HEK293 (cell line): ENCODE measurements around the gene TGIF1.

Source experiments
- CTCF ChIA-PET: fragments of 350-600 bp; formaldehyde crosslinking; extraction: SDS; loops from one replicate; lab custom pipeline; 2021; ENCODE audit warnings: antibody characterized with exemption; lab: Yijun Ruan, JAX
- POLR2A ChIA-PET: fragments of 300-600 bp; formaldehyde crosslinking; extraction: SDS; loops from one replicate; lab custom pipeline; 2020; ENCODE audit warnings: antibody characterized with exemption, inconsistent platforms; lab: Yijun Ruan, JAX
- H3K27ac ChIP-seq: fragments of 200-500 bp; sonication (Bioruptor generic); 2 replicates; pipeline ENCODE4 v1.5.1; 2014; ENCODE audit warnings: low read depth, low read length, control low read depth, inconsistent platforms; ENCODE audit errors: extremely low read depth
- H3K36me3 ChIP-seq, 2 experiments: fragments of 200-500 bp in 1 of 2; sonication (Bioruptor generic) in 1 of 2; 1 replicate in 1 of 2; 2 replicates in 1 of 2; pipeline ENCODE4 v1.5.1; 2014 to 2017; ENCODE audit warnings: inconsistent platforms in 2 of 2, low read length in 2 of 2; ENCODE audit not compliant: control insufficient read depth in 2 of 2, insufficient read depth in 1 of 2
- H3K4me1 ChIP-seq: fragments of 200-500 bp; sonication (Bioruptor generic); 2 replicates; pipeline ENCODE4 v1.5.1; 2014; ENCODE audit warnings: mild to moderate bottlenecking, low read length, inconsistent platforms; ENCODE audit not compliant: control insufficient read depth, insufficient read depth
- H3K4me3 ChIP-seq: 2 replicates; pipeline ENCODE4 v1.5.1; 2011; ENCODE audit warnings: low read depth, mild to moderate bottlenecking, control low read depth, low read length, moderate library complexity
- H3K9me3 ChIP-seq: fragments of 200-500 bp; sonication (Bioruptor generic); 2 replicates; pipeline ENCODE4 v1.5.1; 2014; ENCODE audit warnings: low read depth, low read length, inconsistent platforms; ENCODE audit not compliant: control insufficient read depth, insufficient read depth
- KLF7 ChIP-seq: fragments of 450-650 bp; formaldehyde crosslinking; IDR thresholded peaks from 2 replicates; pipeline ENCODE4 v1.5.1; 2016; ENCODE audit warnings: missing biosample characterization, missing genetic modification characterization, borderline replicate concordance
- OSR2 ChIP-seq: fragments of 450-650 bp; formaldehyde crosslinking; IDR thresholded peaks from 2 replicates; pipeline ENCODE4 v1.5.1; 2016; ENCODE audit warnings: missing biosample characterization, missing genetic modification characterization
- TRIM28 ChIP-seq: IDR thresholded peaks from 2 replicates; pipeline ENCODE4 v1.6.1; 2011; ENCODE audit warnings: low read length, control low read depth, borderline replicate concordance
- ZBTB7A ChIP-seq: fragments of 450-650 bp; formaldehyde crosslinking; IDR thresholded peaks from 2 replicates; pipeline ENCODE4 v1.5.1; 2016; ENCODE audit warnings: low read depth, missing biosample characterization, missing genetic modification characterization
- ZNF112 ChIP-seq: fragments of 450-650 bp; formaldehyde crosslinking; IDR thresholded peaks from 2 replicates; pipeline ENCODE4 v1.5.0; 2017; ENCODE audit warnings: missing biosample characterization, missing genetic modification characterization
- ZNF214 ChIP-seq: fragments of 450-650 bp; formaldehyde crosslinking; IDR thresholded peaks from 2 replicates; pipeline ENCODE4 v1.5.1; 2017; ENCODE audit warnings: missing biosample characterization, mild to moderate bottlenecking, missing genetic modification characterization, borderline replicate concordance
- ZNF221 ChIP-seq: fragments of 450-650 bp; formaldehyde crosslinking; IDR thresholded peaks from 2 replicates; pipeline ENCODE4 v1.5.1; 2017; ENCODE audit warnings: missing biosample characterization, missing genetic modification characterization, borderline replicate concordance
- ZNF23 ChIP-seq: fragments of 450-650 bp; formaldehyde crosslinking; IDR thresholded peaks from 2 replicates; pipeline ENCODE4 v1.5.1; 2016; ENCODE audit warnings: missing biosample characterization, missing genetic modification characterization, borderline replicate concordance
- ZNF24 ChIP-seq: fragments of 450-650 bp; formaldehyde crosslinking; IDR thresholded peaks from 2 replicates; pipeline ENCODE4 v1.5.1; 2016; ENCODE audit warnings: missing biosample characterization, missing genetic modification characterization
- ZNF274 ChIP-seq, 2 experiments: fragments of 200-500 bp in 1 of 2; fragments of 450-650 bp in 1 of 2; sonication (Bioruptor generic) in 1 of 2; formaldehyde crosslinking in 1 of 2; IDR thresholded peaks; 2 replicates each; pipeline versions ENCODE4 v1.5.1 to v1.6.1; 2014 to 2016; ENCODE audit warnings: borderline replicate concordance in 1 of 2, inconsistent platforms in 1 of 2, low read length in 1 of 2, missing biosample characterization in 1 of 2, missing genetic modification characterization in 1 of 2
- ZNF324 ChIP-seq: fragments of 450-650 bp; formaldehyde crosslinking; IDR thresholded peaks from 2 replicates; pipeline ENCODE4 v1.5.1; 2016; ENCODE audit warnings: missing biosample characterization, missing genetic modification characterization
- ZNF350 ChIP-seq: fragments of 450-650 bp; formaldehyde crosslinking; IDR thresholded peaks from 2 replicates; pipeline ENCODE4 v1.5.0; 2017; ENCODE audit warnings: missing biosample characterization, mild to moderate bottlenecking, missing genetic modification characterization
- ZNF514 ChIP-seq: fragments of 450-650 bp; formaldehyde crosslinking; IDR thresholded peaks from 2 replicates; pipeline ENCODE4 v1.5.1; 2016; ENCODE audit warnings: missing biosample characterization, missing genetic modification characterization
- ZNF544 ChIP-seq: fragments of 450-650 bp; formaldehyde crosslinking; IDR thresholded peaks from 2 replicates; pipeline ENCODE4 v1.5.0; 2017; ENCODE audit warnings: missing biosample characterization, missing genetic modification characterization
- ZNF555 ChIP-seq: fragments of 450-650 bp; formaldehyde crosslinking; conservative IDR thresholded peaks from 2 replicates; pipeline ENCODE4 v1.5.1; 2017; ENCODE audit warnings: missing biosample characterization, mild to moderate bottlenecking, missing genetic modification characterization, inconsistent platforms
- TF ChIP-seq, protein P1 (sequence below): fragments of 450-650 bp; formaldehyde crosslinking; IDR thresholded peaks from 2 replicates; pipeline ENCODE4 v1.5.1; 2017; ENCODE audit warnings: missing biosample characterization, missing genetic modification characterization
- TF ChIP-seq, protein P2 (sequence below): fragments of 450-650 bp; formaldehyde crosslinking; IDR thresholded peaks from 2 replicates; pipeline ENCODE4 v1.5.1; 2016; ENCODE audit warnings: missing biosample characterization, missing genetic modification characterization
- TF ChIP-seq, protein P3 (sequence below): fragments of 450-650 bp; formaldehyde crosslinking; IDR thresholded peaks from 2 replicates; pipeline ENCODE4 v1.5.1; 2017; ENCODE audit warnings: missing biosample characterization, missing genetic modification characterization
- TF ChIP-seq, protein P4 (sequence below): fragments of 450-650 bp; formaldehyde crosslinking; IDR thresholded peaks from 2 replicates; pipeline ENCODE4 v1.5.1; 2016; ENCODE audit warnings: missing biosample characterization, missing genetic modification characterization
- TF ChIP-seq, protein P5 (sequence below): fragments of 450-650 bp; formaldehyde crosslinking; IDR thresholded peaks from 2 replicates; pipeline ENCODE4 v1.5.1; 2016; ENCODE audit warnings: missing biosample characterization, missing genetic modification characterization, borderline replicate concordance
- TF ChIP-seq, protein P6 (sequence below): fragments of 450-650 bp; IDR thresholded peaks from 2 replicates; pipeline ENCODE4 v1.5.1; 2018; ENCODE audit warnings: missing biosample characterization, missing genetic modification characterization

TGIF1 gene

DNA sequence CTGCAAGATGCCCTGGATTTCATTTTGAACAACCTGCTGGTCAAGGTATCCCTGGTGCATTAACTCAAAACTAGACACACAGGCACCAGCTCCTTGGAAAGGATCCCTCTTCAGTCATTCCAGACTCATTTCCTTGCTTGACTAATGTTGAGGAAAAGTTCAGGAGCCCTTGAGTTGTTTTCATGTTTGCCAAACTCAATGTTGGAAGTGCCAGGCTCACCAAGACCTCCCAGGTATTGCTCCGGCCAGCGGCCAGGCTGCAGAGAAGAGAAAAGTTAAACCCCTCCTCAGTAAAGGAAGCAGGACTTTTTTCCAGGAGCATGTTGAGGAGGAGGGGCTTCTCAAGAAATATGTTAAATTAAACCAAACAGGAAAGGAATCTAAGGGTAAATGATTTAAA lies 42.7 kb downstream of the TGIF1 start:
- Histone ChIP-seq H3K36me3 (no peaks in the 10 kb centered on the region), H3K27ac (no peak overlapping the region), H3K4me1 (no peaks in the 10 kb centered on the region), H3K4me3 (no peak overlapping the region), H3K9me3 (no peaks in the 10 kb centered on the region)
- POLR2A ChIA-PET, result no interaction called here
- TF ChIP-seq, protein P1, sequence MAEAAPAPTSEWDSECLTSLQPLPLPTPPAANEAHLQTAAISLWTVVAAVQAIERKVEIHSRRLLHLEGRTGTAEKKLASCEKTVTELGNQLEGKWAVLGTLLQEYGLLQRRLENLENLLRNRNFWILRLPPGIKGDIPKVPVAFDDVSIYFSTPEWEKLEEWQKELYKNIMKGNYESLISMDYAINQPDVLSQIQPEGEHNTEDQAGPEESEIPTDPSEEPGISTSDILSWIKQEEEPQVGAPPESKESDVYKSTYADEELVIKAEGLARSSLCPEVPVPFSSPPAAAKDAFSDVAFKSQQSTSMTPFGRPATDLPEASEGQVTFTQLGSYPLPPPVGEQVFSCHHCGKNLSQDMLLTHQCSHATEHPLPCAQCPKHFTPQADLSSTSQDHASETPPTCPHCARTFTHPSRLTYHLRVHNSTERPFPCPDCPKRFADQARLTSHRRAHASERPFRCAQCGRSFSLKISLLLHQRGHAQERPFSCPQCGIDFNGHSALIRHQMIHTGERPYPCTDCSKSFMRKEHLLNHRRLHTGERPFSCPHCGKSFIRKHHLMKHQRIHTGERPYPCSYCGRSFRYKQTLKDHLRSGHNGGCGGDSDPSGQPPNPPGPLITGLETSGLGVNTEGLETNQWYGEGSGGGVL (tag by site-specific recombination), result no peak
- TF ChIP-seq ZNF24 (tag by site-specific recombination) (no peak), ZNF23 (no peak), ZBTB7A (tag by site-specific recombination) (no peak), KLF7 (no peak), ZNF221 (tag by site-specific recombination) (no peak), ZNF214 (tag by site-specific recombination) (no peak), ZNF555 (tag by site-specific recombination) (no peak), ZNF514 (tag by site-specific recombination) (no peak)
- TF ChIP-seq, protein P2, sequence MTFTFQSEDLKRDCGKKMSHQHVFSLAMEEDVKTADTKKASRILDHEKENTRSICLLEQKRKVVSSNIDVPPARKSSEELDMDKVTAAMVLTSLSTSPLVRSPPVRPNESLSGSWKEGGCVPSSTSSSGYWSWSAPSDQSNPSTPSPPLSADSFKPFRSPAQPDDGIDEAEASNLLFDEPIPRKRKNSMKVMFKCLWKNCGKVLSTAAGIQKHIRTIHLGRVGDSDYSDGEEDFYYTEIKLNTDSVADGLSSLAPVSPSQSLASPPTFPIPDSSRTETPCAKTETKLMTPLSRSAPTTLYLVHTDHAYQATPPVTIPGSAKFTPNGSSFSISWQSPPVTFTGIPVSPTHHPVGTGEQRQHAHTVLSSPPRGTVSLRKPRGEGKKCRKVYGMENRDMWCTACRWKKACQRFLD, result no peak
- TF ChIP-seq, protein P3, sequence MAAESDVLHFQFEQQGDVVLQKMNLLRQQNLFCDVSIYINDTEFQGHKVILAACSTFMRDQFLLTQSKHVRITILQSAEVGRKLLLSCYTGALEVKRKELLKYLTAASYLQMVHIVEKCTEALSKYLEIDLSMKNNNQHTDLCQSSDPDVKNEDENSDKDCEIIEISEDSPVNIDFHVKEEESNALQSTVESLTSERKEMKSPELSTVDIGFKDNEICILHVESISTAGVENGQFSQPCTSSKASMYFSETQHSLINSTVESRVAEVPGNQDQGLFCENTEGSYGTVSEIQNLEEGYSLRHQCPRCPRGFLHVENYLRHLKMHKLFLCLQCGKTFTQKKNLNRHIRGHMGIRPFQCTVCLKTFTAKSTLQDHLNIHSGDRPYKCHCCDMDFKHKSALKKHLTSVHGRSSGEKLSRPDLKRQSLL (tag by site-specific recombination), result no peak
- TF ChIP-seq, protein P4, sequence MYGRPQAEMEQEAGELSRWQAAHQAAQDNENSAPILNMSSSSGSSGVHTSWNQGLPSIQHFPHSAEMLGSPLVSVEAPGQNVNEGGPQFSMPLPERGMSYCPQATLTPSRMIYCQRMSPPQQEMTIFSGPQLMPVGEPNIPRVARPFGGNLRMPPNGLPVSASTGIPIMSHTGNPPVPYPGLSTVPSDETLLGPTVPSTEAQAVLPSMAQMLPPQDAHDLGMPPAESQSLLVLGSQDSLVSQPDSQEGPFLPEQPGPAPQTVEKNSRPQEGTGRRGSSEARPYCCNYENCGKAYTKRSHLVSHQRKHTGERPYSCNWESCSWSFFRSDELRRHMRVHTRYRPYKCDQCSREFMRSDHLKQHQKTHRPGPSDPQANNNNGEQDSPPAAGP (tag by site-specific recombination), result no peak
- CTCF ChIA-PET, result no interaction called here

DNA sequence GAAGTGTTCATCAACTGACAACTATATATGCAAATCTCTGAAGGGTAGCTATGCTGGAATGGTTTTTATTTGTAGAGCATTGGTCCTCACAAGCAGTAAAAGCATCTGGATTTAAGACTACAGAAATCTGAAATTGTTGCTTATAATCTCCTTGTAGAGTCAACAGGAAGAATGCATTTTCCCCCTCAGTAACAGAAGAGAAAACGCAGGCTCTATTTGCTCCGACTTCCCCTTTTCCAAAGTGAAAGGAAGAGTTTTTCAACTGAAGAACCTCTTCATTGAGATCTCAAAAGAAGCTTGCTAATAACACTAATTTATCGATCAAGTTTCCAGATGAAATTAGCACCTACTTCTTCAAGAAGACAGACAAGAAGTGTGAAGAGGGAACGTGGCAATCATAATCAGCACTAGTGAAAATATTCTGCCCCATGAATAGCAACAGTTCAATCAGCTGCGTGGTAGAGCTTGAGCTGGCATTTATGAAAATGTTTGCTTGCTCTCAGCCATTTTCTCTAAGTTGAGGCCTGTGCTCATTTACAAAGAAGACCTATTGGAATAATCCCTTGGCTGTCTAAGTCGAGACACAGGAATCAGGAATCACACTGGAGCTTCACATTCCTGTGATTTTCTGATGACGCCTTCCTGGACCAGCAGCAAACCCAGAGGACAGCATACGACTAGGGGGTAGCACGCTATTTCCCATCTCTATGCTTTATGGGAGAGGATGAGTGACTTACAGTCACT lies 43.7 kb downstream of the TGIF1 start:
- Histone ChIP-seq H3K9me3 (no peaks in the 10 kb centered on the region), H3K4me3 (no peak overlapping the region), H3K36me3 (no peaks in the 10 kb centered on the region), H3K4me1 (no peaks in the 10 kb centered on the region), H3K27ac (no peak overlapping the region)
- CTCF ChIA-PET, result interaction anchor here (0.5 to 1.2 kb wide), 4 partner anchors 11 to 92 kb away, joined by 3 to 8 read pairs (median 4); no protein-coding TSS in a partner anchor
- POLR2A ChIA-PET, result no interaction called here
- TF ChIP-seq ZNF324 (tag by site-specific recombination) (no peak), ZNF544 (no peak), ZNF112 (tag by site-specific recombination) (no peak), TRIM28 (no peak), OSR2 (no peak), ZNF274 (IDR thresholded peaks at IDR 0.05; ENCODE audit: low read length) (no peak), ZNF274 (tag by site-specific recombination; IDR thresholded peaks at IDR 0.05; ENCODE audit: borderline replicate concordance) (no peak), ZNF350 (tag by site-specific recombination) (no peak)
- TF ChIP-seq, protein P5, sequence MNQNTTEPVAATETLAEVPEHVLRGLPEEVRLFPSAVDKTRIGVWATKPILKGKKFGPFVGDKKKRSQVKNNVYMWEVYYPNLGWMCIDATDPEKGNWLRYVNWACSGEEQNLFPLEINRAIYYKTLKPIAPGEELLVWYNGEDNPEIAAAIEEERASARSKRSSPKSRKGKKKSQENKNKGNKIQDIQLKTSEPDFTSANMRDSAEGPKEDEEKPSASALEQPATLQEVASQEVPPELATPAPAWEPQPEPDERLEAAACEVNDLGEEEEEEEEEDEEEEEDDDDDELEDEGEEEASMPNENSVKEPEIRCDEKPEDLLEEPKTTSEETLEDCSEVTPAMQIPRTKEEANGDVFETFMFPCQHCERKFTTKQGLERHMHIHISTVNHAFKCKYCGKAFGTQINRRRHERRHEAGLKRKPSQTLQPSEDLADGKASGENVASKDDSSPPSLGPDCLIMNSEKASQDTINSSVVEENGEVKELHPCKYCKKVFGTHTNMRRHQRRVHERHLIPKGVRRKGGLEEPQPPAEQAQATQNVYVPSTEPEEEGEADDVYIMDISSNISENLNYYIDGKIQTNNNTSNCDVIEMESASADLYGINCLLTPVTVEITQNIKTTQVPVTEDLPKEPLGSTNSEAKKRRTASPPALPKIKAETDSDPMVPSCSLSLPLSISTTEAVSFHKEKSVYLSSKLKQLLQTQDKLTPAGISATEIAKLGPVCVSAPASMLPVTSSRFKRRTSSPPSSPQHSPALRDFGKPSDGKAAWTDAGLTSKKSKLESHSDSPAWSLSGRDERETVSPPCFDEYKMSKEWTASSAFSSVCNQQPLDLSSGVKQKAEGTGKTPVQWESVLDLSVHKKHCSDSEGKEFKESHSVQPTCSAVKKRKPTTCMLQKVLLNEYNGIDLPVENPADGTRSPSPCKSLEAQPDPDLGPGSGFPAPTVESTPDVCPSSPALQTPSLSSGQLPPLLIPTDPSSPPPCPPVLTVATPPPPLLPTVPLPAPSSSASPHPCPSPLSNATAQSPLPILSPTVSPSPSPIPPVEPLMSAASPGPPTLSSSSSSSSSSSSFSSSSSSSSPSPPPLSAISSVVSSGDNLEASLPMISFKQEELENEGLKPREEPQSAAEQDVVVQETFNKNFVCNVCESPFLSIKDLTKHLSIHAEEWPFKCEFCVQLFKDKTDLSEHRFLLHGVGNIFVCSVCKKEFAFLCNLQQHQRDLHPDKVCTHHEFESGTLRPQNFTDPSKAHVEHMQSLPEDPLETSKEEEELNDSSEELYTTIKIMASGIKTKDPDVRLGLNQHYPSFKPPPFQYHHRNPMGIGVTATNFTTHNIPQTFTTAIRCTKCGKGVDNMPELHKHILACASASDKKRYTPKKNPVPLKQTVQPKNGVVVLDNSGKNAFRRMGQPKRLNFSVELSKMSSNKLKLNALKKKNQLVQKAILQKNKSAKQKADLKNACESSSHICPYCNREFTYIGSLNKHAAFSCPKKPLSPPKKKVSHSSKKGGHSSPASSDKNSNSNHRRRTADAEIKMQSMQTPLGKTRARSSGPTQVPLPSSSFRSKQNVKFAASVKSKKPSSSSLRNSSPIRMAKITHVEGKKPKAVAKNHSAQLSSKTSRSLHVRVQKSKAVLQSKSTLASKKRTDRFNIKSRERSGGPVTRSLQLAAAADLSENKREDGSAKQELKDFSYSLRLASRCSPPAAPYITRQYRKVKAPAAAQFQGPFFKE (tag by site-specific recombination), result no peak
- TF ChIP-seq, protein P6, sequence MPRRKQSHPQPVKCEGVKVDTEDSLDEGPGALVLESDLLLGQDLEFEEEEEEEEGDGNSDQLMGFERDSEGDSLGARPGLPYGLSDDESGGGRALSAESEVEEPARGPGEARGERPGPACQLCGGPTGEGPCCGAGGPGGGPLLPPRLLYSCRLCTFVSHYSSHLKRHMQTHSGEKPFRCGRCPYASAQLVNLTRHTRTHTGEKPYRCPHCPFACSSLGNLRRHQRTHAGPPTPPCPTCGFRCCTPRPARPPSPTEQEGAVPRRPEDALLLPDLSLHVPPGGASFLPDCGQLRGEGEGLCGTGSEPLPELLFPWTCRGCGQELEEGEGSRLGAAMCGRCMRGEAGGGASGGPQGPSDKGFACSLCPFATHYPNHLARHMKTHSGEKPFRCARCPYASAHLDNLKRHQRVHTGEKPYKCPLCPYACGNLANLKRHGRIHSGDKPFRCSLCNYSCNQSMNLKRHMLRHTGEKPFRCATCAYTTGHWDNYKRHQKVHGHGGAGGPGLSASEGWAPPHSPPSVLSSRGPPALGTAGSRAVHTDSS (tag by site-specific recombination), result no peak
